PFSK-1 (cell line): ENCODE results near the gene ADAM19.
A peak's percentile ranks its signal among the peaks of the same experiment; 100 is the strongest.

ENCODE experiments used
- FOXP2 ChIP-seq: optimal IDR thresholded peaks from 2 replicates; pipeline ENCODE3; 2011; ENCODE audit warnings: borderline replicate concordance, control low read depth, inconsistent platforms; ENCODE audit not compliant: insufficient read depth; ENCODE audit errors: extremely low read length, extremely low read depth
- POLR2AphosphoS5 ChIP-seq: IDR thresholded peaks from 2 replicates; pipeline ENCODE4 v1.6.1; 2012; ENCODE audit warnings: low read depth, mild to moderate bottlenecking, control low read depth, low read length, moderate library complexity
- REST ChIP-seq, 2 experiments: IDR thresholded peaks; 2 replicates each; pipeline versions ENCODE4 v1.6.1 to v1.8.0; 2011 to 2012; ENCODE audit warnings: low read depth in 2 of 2, low read length in 2 of 2, control low read depth in 1 of 2, inconsistent platforms in 1 of 2, mild to moderate bottlenecking in 1 of 2, moderate library complexity in 1 of 2; ENCODE audit not compliant: insufficient read depth in 1 of 2
- SIN3A ChIP-seq: IDR thresholded peaks from 2 replicates; pipeline ENCODE4 v1.6.1; 2012; ENCODE audit warnings: mild to moderate bottlenecking, low read length, moderate library complexity, borderline replicate concordance; ENCODE audit not compliant: insufficient read depth
- TAF1 ChIP-seq: IDR thresholded peaks from 2 replicates; pipeline ENCODE4 v1.6.1; 2012; ENCODE audit warnings: low read length, control low read depth, borderline replicate concordance; ENCODE audit not compliant: insufficient read depth

Gene ADAM19

GRCh38 chr5:157529002-157529401, 46.6 kb downstream of the ADAM19 start:
- TF ChIP-seq REST (IDR thresholded peaks at IDR 0.05; ENCODE audit: insufficient read depth in 1 of 2, low read depth in 2 of 2, low read length in 2 of 2) (no peak), SIN3A (no peak), FOXP2 (no peak), TAF1 (no peak), POLR2AphosphoS5 (no peak)

GRCh38 chr5:157528036-157528632, 47.4 kb downstream of the ADAM19 start:
- no peak for TF ChIP-seq POLR2AphosphoS5
- peak; percentile 82 for TF ChIP-seq FOXP2

- no peak for TF ChIP-seq FOXP2
- TF ChIP-seq SIN3A: no peak
- no peak for TF ChIP-seq TAF1
- TF ChIP-seq POLR2AphosphoS5: no peak
- TF ChIP-seq REST (IDR thresholded peaks at IDR 0.05; ENCODE audit: insufficient read depth in 1 of 2, low read depth in 2 of 2, low read length in 2 of 2): no peak
Measured at GRCh38 chr5:157524887-157525286, 50.7 kb downstream of the ADAM19 start.

- no peak for TF ChIP-seq POLR2AphosphoS5
- no peak for TF ChIP-seq FOXP2
- no peak for TF ChIP-seq REST (IDR thresholded peaks at IDR 0.05; ENCODE audit: insufficient read depth in 1 of 2, low read depth in 2 of 2, low read length in 2 of 2)
- TF ChIP-seq SIN3A: no peak
- no peak for TF ChIP-seq TAF1
Measured at GRCh38 chr5:157523976-157524375, 51.6 kb downstream of the ADAM19 start.

GRCh38 chr5:157521704-157522029, 53.9 kb downstream of the ADAM19 start:
- TF ChIP-seq REST (IDR thresholded peaks at IDR 0.05; ENCODE audit: insufficient read depth in 1 of 2, low read depth in 2 of 2, low read length in 2 of 2): no peak
- TF ChIP-seq FOXP2: no peak
- TF ChIP-seq POLR2AphosphoS5: no peak
- TF ChIP-seq TAF1: no peak
- no peak for TF ChIP-seq SIN3A
